ENCODE data around the gene TEKT2. TPM values are rescaled to one million over a fixed set of nuclear protein-coding genes. Genes with fewer than 3 reads are reported as not detected.

Gene TEKT2
- total RNA-seq, 1 experiment from 2014 or later, result 0.20 TPM

GRCh38 chr1:36053978-36054377 lies 29.9 kb upstream of the TEKT2 start:
- DNase-seq, result no peak
- Histone ChIP-seq H3K23me2 (ENCODE audit: insufficient read length, low read depth, low read length, poor library complexity, severe bottlenecking) (no peaks in the 10 kb centered on the region), H3K27ac (ENCODE audit: insufficient read length, low read depth, low read length) (no peak overlapping the region), H3K4me1 (ENCODE audit: insufficient read depth, low read length) (no peaks in the 10 kb centered on the region), H4K91ac (ENCODE audit: insufficient read length, low read depth, low read length) (no peak overlapping the region), H2AK5ac (ENCODE audit: insufficient read length, low read length) (no peak overlapping the region), H4K20me1 (ENCODE audit: control insufficient read depth, insufficient read depth, insufficient read length) (no peaks in the 10 kb centered on the region), H3K18ac (ENCODE audit: insufficient read length, low read depth, low read length) (no peak overlapping the region), H3K56ac (ENCODE audit: insufficient read length, low read depth, low read length) (no peak overlapping the region), H3K79me1 (ENCODE audit: insufficient read depth, low read depth, low read length, poor library complexity, severe bottlenecking) (no peaks in the 10 kb centered on the region), H3K4ac (ENCODE audit: low read depth, low read length) (no peak overlapping the region), H3K23ac (ENCODE audit: insufficient read length, low read depth, low read length) (no peak overlapping the region), H2BK5ac (ENCODE audit: insufficient read length, low read length) (no peak overlapping the region), H2BK12ac (ENCODE audit: insufficient read length, low read depth, low read length) (no peak overlapping the region), H2BK15ac (ENCODE audit: low read depth, low read length) (no peak overlapping the region), H3K14ac (ENCODE audit: insufficient read depth, low read length) (no peak overlapping the region), H3K9me3 (ENCODE audit: control insufficient read depth, low read depth, low read length) (no peaks in the 10 kb centered on the region), H2BK20ac (ENCODE audit: low read depth, low read length, poor library complexity, severe bottlenecking) (no peak overlapping the region), H2BK120ac (ENCODE audit: low read depth, low read length, poor library complexity, severe bottlenecking) (no peak overlapping the region), H3T11ph (ENCODE audit: low read length) (no peak overlapping the region), H4K5ac (ENCODE audit: insufficient read length, low read depth, low read length) (no peak overlapping the region), H3K27me3 (ENCODE audit: insufficient read depth, low read length) (no peaks in the 10 kb centered on the region), H2AFZ (ENCODE audit: low read length) (no peak overlapping the region), H3K4me2 (ENCODE audit: insufficient read depth, insufficient read length, low read length) (no peak overlapping the region), H3K79me2 (ENCODE audit: insufficient read depth, low read length) (no peaks in the 10 kb centered on the region), H3K9ac (ENCODE audit: extremely low read depth, insufficient read length, low read length) (no peak overlapping the region), H4K8ac (replicated peaks; ENCODE audit: insufficient read length, low read depth, low read length) (no peak overlapping the region)
- H3K4me1 Mint-ChIP-seq, result no peaks in the 10 kb centered on the region
- no peak for TF ChIP-seq CTCF (conservative IDR thresholded peaks at IDR 0.05)
- H3K36me3 Mint-ChIP-seq (ENCODE audit: insufficient read depth in 1 of 3, low read depth in 3 of 3), result peaks cover 0 to 2% (median 2%) of the 10 kb centered on the region in 3 experiments; a peak in 3 of 7 replicates
- H3K9me3 Mint-ChIP-seq, result no peaks in the 10 kb centered on the region
- H3K4me3 Mint-ChIP-seq, result no peak overlapping the region
- no peak overlapping the region for H3K27ac Mint-ChIP-seq
- H3K27me3 Mint-ChIP-seq (ENCODE audit: low read depth), result no peaks in the 10 kb centered on the region

Measured in H9 (cell line).